ENCODE measurements around the gene SLBP.

The SLBP gene

GRCh38 chr4:1748465-1748995 is 36.4 kb upstream of the SLBP start:
- peak; percentile 86 for DNase-seq

GRCh38 chr4:1747603-1747967 is 35.5 kb upstream of the SLBP start:
- no peak for DNase-seq

GRCh38 chr4:1746919-1747602 is 34.9 kb upstream of the SLBP start:
- DNase-seq = no peak

- peak; percentile 83 for DNase-seq
Measured at GRCh38 chr4:1746265-1746691, 34.2 kb upstream of the SLBP start.

- no peak for DNase-seq
Measured at GRCh38 chr4:1745697-1746096, 33.6 kb upstream of the SLBP start.

- DNase-seq = no peak
Measured at GRCh38 chr4:1745165-1745564, 33.0 kb upstream of the SLBP start.

GRCh38 chr4:1744552-1744951 is 32.4 kb upstream of the SLBP start:
- no peak for DNase-seq

GRCh38 chr4:1743975-1744374 is 31.9 kb upstream of the SLBP start:
- DNase-seq = no peak

- DNase-seq = no peak
Measured at GRCh38 chr4:1743551-1743950, 31.4 kb upstream of the SLBP start.

- DNase-seq = no peak
Measured at GRCh38 chr4:1741208-1741607, 29.1 kb upstream of the SLBP start.

- DNase-seq = no peak
Measured at GRCh38 chr4:1740021-1740545, 28.0 kb upstream of the SLBP start.

GRCh38 chr4:1739358-1739757 is 27.2 kb upstream of the SLBP start:
- no peak for DNase-seq

GRCh38 chr4:1738410-1738809 is 26.3 kb upstream of the SLBP start:
- no peak for DNase-seq

- no peak for DNase-seq
Measured at GRCh38 chr4:1737666-1738065, 25.5 kb upstream of the SLBP start.

- DNase-seq = no peak
Measured at GRCh38 chr4:1736812-1737211, 24.7 kb upstream of the SLBP start.

GRCh38 chr4:1735215-1735614 is 23.1 kb upstream of the SLBP start:
- DNase-seq = no peak

- DNase-seq = no peak
Measured at GRCh38 chr4:1732911-1733310, 20.8 kb upstream of the SLBP start.

GRCh38 chr4:1731180-1731579 is 19.1 kb upstream of the SLBP start:
- no peak for DNase-seq

GRCh38 chr4:1730532-1731135 is 18.5 kb upstream of the SLBP start:
- DNase-seq = no peak

GRCh38 chr4:1728061-1728980 is 16.2 kb upstream of the SLBP start:
- no peak for DNase-seq

- DNase-seq = no peak
Measured at GRCh38 chr4:1727117-1728031, 15.3 kb upstream of the SLBP start.

All from OCI-M1 (cell line).